Amygdala (tissue), 56 donors: ENCODE measurements around the gene CSPG4.
"Not testable (repeated sequence)": the region's sequence is repeated elsewhere in the genome, so short reads cannot be mapped to it uniquely, and the experiment has no call there.

Experiments
- DNase-seq, 56 donors: peaks; one replicate each; lab custom pipeline; 2025; lab: John Stamatoyannopoulos, UW

CSPG4 gene

DNA sequence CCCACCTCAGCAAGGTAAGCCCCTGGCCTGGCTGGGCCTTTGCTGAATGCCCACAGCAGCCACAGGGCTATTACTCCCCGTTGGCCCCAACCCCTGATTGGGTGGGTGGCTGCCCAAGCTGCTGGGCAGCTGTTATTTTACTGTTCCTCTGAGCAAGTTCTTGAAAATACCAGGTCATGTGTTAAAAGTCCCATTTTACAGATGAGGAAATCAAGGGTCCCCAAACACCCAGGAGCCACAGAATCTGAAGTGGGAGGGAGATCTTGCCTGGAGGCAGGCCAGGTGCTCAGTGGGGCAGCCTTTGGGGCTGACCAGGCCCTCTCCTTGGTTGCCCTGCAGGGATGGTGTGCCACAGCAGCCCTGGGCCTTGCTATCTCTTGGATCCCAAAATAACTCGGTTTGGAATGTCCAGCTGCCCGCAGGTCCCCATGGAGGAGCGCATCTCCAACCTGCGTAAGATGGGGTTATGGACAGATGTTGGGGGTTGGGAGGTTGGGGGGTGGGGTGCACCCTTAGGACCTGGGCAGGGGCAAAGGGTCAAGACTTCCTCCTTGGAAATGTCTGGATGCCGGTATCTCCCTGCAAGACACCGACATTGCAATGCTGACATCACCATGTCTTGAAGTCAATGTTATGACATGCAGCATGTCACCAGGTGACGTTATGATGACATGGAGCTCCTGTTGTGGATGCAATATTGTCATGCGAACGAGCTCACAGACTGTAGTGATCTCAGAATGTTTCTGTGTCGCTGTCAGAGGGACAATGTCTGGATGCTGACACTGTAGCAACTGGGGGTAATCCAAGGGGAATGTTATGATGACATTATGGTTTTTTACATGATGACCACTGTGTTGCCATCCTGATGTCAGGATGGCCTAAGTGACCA, 13.3 kb upstream of the CSPG4 start:
- DNase-seq, result no peak

DNA sequence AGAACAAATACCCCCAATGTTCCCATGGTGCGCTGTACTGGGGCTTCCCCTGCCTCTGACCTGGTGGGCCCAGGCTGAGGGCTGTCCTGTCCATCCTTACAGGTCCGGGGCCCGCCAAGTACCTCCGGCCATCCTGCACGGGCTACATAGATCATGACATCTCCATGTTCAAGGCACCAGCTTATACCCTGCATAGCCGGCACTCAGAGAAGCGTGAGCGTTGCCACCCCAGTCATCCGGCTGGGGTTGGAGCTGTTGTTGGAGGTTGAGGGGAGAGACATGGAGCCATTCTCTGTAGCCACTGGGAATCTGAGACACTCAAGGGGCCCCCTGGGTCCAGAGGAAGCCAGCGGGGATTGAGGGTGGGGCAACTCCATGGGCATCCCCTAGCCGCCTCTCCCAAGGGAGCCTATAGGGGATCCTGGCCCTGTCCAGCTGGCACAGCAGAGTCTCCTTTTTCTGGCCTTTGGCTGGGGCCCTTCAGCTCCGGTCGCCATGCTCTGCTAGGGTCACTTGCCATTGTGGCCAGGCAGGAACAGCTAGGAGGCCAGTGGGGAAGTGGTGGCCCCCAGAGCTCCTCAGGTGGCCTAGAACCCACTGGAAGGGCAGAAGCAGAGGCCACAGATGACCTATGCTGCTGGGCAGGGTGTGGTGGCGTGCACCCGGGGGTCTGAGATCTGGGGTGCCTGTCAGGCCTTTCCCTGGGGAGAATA, 12.5 kb upstream of the CSPG4 start:
- no peak for DNase-seq

DNA sequence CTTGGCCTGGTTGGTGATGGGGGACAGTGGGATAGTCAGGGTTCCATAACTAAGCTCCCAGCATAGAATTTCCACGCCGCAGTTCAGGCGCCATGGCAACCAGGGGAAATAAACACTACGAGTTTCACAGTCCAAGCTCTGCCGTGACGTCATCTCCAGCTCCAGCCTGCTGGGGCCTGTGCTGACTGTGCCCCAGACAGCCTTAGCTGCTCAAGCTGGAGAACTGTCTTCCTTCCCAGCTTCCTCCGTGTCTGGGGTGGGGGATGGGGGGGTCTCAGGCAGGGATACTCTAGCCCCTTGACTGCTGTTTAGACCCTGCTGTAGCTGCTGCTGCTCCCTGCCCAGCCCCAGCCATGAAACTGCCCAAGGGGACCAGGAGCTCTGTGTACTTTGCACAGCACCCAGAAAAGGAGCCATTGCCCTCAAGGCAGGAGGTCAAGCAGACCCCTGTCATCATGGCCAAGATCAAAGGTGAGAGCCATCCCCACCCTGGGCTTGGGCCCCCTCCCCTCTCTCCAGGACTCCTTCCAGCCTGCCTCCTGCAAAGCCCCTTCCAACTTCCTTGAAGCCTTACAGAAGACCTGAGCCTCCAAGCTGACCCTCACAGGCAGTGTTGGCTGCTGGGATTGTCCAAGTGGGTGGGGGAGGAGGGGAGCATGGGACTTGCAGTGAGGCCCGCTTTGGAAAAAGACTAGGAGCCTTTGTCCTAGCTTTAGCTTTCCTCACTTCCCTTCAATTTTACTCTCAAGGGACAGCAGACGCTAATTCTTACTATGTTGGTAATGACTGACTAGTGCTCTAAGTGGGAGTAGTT, 11.4 kb upstream of the CSPG4 start:
- peak in 42 of 56 donors; percentile 10 to 80 (median 54) for DNase-seq

DNA sequence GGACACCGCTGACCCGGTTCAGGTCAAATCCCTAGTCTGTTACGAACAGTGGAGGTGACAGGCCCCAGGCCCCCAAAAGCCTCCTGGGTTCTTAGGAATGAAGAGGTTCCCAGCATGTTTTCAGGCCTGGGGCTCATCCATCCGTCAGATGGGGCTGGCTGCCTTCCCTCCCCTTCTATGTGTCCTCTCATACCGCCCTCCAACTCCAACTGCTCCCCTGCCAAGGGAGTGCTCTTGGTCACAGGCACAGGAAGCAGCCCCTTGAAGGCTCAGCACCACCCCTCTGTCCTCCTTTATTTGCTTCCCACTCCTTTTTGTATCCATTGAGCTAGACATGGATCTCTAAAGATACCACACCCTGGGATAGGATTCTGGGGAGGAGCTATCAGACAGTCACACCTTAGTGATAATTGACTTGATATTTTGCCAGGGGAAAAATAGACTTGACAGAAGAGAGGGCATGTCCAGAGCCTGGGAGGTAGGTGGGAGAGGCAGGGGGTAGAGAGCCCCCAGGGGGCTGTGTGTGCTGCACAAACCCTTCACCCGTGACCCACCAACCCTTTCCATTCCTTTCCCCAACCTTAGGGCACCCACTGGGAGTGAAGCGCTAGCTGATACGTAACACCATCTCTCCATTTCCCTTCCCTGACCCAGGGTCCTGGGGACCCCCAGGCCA, 10.7 kb upstream of the CSPG4 start:
- no peak for DNase-seq

DNA sequence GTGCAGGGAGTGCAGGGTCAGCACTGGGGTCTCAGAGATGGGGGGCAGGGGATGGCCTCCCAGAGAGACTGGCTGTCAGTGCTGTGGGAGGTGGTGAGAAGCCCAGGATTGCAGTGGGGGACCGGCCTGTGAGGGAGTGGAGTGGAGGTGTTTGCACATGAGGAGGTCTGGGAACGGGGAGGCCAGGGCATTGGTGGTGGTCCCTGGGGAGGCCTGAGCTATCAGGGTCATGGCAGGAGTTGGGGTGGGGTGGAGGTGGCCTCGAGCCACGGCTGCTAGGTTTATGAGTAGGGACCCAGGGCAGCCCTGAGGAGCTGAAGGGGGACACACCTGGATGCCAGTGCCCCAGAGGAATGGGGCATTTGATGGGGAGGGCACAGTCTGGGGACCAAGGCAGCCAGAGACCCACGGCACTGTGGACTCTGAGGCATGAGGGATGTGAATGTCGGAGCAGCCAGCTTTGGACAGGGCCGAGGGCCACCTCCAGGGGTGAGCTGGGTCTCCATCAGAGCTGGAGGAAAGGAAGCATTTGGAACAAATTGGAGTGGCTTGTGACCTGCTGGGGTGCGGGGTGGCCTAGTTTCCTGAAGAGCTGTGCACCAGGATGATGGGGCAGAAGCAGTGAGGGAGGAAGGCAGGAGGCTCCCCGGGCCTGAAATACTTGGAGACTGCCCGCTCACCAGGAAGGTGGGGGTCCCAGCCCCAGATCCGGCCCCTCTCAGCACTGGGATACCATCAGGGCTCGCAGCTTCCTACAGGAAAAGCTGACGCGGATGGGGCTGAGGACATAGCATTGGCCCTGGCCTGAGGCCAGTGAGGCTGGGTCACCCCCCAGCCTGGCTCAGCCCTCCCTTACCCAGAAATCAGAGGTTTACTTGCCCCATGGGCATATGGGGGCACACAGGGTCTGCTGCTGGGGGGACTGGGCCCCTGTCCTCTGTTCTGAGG, 9.5 kb upstream of the CSPG4 start:
- no peak for DNase-seq

DNA sequence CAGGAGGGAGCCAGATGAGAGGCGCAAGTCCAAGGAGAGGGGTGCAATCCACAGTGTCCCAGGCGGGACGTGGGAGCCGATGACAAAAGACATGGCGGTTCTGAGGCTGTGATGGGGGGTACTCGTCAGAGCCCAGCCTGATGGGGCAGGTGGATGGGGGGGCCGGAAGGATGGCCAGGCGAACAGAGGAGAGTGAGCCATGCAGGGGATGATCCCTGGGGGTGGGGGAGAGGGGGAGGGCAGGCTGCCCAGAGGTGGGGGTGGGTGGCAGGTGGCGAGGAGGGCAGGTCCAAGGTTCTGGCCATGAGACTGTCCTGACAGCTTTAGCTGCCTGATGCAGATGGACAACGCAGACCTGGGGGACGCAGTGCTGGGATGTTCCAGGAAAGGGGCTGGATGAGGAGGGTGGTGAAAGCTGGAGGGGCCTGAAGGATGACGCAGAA, 8.9 kb upstream of the CSPG4 start:
- DNase-seq, result no peak

DNA sequence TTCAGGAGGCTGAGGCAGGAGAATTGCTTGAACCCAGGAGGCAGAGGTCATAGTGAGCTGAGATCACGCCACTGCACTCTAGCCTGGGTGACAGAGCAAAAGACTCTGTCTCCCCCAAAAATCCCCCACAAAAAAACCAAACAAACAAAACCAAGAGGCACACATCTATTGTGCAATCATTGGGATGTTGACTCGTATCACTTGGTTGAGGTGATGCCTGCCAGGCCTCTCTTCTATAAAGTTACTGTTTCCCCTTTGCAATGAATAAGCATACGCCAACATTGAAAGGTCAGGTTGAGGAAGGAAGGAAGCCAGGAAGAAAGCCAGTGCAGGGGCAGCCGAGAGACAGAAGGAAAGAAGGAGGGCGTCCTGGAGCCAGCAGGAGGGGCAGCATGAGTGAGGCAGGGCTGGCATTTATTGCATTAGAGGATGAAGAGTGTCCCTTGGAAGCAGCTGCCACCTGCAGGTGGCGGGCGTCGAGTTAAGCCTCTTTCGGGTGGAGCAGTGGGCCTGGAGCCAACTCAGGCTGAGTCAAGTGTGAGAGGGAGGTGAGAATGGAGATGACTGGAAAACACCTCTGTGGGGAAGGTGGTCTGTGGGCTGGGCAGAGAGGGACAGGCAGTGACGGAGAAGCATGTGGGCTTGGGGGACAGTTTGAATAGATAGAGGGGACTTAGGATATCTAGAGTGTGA, 8.3 kb upstream of the CSPG4 start:
- peak in 12 of 56 donors; percentile 16 to 52 (median 30) for DNase-seq

DNA sequence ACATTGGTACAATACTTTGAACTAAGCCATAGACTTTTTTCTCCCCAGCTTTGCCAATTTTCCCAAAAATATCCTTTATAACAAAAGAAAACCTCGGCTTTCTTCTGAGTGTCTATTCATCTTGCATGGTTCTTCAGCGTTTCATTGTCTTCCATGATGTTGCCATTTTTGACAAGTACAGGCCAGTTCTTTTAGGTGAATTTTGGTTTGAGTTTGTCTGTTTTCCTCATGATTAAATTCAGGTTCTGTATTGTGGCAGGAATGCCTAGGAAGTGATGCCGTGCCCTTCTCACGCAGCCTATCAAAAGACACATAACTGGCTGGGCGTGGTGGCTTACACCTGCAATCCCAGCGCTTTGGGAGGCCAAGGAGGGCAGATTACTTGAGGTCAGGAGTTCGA, 7.6 kb upstream of the CSPG4 start:
- no peak for DNase-seq

DNA sequence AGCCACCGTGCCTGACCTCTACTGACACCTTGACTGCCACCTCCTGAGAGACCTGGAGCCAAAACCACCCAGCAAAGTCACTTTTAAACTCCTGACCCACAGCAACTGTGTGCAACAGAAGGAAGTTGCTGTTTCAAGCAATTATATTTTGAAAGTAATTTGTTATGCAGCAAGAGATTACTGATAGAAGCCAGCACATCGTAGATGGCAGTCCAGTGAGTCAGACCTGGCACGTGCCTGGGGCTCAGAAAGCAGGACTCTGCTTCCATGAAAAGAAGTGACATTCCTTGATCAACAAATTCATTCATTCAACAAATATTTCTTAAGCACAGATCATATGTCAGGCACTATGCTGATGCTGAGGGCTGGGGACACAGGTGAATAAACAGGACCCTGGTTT, 5.7 kb upstream of the CSPG4 start:
- no peak for DNase-seq

DNA sequence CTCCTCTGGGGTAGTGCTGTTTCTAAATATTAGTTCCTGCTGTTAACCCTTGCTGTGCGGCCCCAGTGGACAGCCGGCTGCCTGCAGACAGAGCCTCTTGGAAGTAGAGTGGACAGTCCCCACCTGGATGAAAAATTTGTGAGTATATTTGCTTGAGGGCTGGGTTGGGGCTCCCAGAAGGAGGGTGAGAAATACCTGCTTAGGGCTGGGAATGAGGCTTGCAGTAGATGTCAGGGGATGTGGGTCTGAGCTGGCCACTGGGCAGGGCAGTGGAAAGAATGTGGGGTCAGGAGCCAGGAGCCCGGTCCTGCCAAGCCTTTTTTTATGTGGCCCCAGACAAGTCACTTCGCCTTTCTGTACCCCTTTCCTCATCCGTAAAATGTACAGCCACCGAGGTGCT, 4.4 kb upstream of the CSPG4 start:
- DNase-seq, result not testable (repeated sequence)

DNA sequence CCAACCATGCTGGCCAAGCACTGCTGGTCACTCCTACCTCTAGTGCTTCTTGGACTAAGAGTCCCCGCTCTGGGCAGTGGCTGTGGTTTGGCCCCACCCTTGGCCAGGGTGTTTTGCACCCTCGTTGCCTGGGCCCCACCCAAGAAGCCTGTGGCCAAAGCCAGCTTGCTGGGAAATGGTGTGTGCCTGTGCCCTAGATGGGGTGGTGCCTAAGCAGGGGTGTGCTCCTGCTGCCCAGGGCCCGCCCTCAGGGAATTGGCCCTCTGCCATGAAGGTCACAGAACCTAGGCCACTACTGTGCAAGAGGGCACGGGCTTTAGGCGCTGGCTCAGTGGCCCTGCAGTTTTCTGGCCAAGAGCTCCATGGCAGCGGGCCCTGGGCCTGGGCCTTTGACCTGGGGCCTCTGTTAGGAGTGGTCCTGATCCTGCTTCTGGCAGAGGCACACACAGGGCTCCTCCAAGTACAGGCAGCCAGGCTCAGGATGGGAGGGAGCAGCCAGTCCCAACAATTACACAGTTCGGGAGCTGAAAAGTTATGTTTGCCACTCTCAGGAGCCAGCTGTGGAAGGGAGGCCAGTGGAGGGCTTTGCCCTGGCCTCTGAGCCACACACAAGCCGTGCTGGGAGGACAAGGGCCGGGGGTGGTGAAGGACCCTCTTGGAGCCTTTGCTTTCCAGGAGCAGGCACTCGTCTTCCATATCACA, 3.8 kb upstream of the CSPG4 start:
- DNase-seq, result not testable (repeated sequence)

DNA sequence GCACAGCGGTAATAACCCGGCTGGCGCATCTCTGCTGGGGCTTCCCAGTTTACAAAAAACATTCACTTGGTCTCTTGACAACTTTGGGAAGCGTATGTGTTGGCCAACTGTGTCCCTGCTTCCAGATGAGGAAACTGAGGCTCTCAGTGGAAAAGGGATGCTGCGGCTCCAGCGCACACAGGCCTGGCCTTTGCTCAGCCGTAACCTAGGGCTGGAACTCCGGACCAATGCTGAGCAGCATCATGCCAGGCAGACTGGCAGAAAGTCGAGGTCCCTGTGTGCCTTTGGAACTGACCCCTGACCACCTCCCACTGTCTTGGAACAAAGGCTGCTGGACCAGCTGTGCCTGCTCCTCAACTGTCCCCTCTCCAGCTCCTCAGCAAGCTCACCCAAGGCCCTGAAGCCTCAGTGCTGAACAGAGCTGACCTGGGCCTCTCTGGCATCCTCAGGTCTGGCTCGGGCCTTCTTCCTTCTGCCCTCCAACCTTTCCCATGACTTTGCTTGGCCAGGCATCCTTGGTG, 2.7 kb upstream of the CSPG4 start:
- not testable (repeated sequence) for DNase-seq

DNA sequence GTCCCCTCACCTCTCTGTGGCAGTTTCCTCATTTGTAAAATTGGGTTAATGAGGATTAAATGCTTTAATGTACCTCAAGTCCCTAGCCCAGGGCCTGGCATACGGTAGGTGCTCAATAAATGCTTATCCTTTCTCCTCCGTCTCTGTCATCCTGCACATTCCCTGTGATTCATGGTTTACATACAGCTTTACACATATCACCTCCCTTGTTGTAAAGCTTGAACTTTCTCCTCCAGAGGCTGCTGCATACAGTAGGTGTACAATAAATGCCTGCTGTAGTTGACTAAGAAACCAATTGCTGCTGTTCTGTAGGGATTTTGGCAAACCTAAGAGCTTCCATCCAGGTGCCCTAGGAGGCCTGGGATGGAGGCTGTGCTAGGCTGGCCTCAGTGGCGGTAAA, 1.5 kb upstream of the CSPG4 start:
- no peak for DNase-seq

DNA sequence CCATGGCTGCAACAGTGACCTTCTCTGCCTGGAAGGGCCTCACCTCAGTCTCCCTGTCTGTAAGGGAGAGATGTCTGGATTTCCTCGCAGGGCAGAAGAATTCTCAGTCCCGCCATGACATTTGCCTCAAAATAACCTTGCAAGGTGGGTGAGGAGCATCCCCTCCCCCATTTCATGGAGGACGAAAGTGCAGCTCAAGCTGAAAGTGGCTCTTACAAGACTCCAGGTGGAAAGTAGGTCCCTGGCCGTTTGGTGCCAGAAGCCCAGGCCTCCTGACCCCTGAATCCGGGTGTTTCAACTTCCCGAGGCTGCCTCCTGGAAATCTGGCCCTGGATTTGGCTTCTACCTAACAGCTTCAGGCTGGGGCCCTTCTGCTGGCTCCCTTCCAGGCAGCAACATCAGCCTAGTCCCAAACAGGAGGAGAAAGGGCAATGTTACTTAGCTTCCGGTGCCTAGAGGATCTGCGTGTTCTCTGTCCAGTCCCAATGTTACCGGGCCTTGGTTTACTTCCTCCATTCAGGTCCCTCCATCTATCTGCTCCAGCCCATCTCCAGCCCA, 769 bp upstream of the CSPG4 start:
- no peak for DNase-seq

DNA sequence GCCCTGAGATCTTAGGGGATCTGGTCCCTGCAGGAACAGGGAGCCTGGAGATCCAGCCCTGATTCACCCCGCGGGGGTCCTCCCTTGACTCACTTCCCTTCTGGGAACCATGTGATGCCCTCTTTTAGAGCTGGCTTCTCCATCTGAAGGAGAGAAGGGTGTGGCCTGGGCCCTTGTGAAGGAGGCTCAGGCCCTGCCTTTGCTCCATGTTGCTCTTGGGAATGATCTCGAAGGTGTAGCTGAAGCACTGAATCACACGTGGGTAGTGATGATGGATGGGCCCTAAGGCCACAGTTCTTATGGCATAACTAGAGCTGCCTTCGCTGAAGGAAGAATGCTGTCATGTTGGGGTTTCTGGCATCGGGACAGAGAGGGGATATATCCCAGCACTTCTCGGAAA, 1.2 kb downstream of the CSPG4 start:
- not testable (repeated sequence) for DNase-seq

DNA sequence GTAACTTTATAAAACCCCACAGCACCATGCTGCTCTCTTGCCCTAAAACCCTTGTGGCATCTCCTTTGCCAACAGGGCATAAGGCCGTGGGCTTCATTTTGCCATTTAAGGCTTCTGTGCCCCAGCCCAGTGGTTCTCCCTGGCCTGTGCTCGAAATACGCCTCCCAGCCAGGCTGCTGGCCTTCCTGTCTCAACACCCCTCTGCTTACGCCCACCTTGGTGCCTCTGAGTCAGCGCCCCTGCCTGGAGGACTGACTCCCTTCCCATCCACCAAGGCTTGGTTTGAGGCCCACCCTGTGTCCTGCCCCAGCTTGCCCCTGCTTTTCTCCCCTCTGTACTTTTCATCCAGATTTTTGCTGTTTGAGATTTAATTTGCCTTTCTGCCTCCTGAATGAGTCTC, 1.8 kb downstream of the CSPG4 start:
- DNase-seq, result not testable (repeated sequence)

DNA sequence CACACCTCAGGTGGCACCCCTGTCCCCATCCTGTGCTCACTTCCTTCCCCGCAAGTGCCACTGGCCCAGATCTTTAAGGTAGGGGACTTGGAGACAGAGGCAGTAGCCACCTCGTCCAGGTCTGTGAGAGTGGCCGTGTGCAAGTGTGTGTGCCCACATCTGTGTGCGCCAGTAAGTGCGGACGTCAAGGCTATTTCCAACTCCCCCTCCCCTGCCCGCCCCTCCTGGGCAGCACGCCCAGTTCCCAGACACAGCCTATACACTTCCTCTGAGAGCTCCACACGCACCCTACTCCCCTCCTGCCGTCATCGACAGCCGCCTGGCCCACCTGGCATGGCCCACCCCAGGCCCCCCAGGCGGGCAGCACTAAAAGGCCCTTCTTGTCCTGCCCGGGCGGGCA, 3.2 kb downstream of the CSPG4 start:
- peak in 13 of 56 donors; percentile 18 to 47 (median 26) for DNase-seq

DNA sequence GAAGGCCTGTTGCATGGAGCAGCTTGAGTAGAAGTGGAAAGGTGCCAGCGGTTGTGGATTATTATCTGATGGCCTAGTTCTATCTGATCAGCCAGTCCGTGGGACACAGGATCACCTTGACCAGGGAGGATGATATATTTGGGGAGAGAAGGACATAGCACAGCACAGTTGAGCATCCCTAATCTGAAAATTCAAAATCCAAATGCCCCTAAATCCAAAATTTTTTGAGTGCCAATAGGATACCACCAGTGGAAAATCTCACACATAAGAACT, 6.0 kb downstream of the CSPG4 start:
- no peak for DNase-seq
